Activated T-helper 1 cell treated with anti-CD3 and anti-CD28 coated beads, Interleukin-2, amount 50 U/mL, for 16 hours (primary cell): ENCODE data around the gene FDXR.

ENCODE experiments used
- DNase-seq, 2 donors: peaks; one replicate each; pipeline ENCODE4 v3.0.0-alpha.2; 2020; ENCODE audit warnings: low read depth in 1 of 2, low spot score in 1 of 2

FDXR gene

DNA sequence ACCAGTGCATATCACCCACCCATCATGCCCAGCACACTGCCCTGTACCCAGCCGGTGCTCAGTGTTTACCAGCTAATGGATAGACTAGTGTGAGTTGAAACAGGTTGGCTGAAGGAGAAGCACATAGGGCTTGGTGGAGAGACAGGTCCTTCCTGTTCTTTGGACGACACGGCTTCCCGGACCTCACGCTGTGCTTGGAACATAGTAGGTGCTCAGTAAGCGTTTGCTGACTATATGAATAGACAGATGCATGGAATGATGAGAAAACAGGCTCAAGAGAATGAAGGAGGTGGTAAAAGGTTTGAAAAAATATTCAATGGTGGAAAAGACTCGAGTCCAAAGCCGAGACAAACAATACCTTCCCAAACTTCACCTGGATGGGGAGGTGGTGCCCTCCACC is 27.4 kb upstream of the FDXR start:
- no peak for DNase-seq

DNA sequence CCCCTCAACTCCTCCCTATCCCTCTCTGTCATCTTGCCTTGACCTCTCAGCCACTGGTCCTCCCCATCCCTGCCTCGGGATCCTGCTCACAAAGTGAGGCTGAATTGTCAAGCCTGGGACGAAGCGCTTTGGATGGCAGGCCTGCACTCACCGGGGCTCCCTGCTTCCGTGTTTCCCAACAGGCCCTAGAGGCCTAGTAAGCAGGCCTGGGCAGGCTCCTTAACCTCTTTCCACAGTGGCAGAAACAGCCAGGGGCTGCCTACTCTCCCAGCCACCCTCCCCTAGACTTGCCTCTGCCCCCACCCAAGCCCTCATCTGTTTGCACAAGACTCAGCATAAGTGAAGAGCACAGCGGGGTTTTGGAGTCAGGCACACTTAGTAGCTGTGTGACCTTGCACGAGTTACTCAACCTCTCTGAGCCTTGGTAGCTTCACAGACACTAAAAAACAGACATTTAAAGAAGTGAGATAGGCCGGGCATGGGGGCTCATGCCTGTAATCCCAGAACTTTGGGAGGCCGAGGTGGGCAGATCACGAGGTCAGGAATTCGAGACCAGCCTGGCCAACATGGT is 25.7 kb upstream of the FDXR start:
- DNase-seq = no peak

DNA sequence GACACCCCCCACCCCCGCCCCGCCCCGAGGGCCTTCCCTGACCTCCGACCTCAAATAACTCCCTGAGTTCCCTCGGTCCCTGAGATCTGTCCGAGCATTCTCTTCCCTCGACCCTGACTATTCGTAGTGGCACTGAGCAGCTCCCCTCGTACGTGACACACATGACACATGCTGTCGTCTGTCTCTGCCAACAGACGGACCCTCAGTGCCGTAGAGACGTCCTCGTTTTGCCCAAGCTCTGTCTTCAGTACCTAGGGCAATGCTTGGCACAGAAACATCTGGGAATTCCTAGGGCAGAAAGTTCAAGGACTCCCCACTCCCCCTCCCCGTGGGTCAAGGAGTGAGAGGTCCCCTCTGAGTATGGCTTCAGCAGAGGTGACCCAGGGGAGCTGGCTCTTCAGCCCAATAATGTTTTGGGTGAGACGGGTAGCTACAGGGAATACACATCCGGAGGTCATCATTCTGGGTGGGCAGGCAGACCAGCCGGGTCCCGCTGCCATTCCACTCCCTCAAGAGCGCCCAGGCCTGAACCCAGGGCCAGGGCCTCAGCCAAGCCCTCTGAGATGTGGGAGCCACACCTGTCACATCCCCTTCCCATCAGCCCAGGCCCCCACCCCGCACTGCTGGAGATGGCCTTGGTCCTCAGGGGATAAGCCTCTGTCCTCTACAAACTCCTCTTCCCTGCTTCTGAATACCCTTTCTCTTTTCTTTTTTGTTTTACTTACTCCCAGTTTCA is 21.3 kb upstream of the FDXR start:
- DNase-seq = no peak

DNA sequence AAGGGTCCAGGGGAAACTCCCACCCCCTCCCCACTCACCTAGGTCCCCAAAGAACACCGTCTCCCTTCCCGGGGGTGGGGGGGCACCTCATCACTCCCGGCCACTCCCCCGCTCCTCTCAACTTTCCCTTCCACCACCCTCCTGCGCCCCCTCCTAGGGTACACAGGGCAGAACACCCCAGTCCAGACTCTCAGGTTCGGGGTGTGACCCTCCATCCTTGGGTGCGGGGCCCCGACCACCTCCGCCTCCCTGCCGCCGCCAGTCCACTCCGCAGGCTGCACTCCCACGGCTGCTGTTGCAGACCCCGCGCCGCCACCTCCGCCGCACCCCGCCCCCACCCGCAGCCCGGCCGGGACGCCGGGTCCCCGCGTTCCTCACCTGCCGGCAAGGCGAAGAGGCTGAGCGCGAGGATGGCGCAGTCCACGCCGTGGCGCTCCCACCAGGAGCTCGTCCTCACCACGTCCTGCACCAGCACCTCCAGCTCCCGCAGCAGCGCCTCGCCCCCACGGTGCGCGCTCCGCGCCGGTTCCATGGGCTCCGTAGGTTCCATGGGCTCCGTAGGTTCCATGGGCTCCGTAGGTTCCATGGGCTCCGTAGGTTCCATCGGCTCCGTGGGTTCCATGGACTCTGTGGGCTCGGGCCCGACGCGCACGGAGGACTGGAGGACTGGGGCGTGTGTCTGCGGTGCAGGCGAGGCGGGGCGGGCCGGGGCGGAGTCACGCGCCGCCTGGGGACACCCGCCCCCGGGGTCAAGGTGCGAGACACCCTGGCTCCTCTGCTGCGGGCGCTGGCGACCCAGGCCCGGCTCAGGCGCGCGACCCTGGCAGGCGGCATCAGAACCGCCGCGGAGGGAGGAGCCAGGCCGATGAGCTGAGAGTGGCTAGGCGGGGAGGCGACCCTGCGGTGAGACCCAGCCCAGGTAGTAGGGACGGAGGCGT is 20.4 kb upstream of the FDXR start, which contains the start of gene FADS6:
Gene FADS6 (minus strand): TSS at position 660 of the 938 bp plus-strand sequence. CDS start 38 bp downstream, at position 622.
- DNase-seq = no peak

DNA sequence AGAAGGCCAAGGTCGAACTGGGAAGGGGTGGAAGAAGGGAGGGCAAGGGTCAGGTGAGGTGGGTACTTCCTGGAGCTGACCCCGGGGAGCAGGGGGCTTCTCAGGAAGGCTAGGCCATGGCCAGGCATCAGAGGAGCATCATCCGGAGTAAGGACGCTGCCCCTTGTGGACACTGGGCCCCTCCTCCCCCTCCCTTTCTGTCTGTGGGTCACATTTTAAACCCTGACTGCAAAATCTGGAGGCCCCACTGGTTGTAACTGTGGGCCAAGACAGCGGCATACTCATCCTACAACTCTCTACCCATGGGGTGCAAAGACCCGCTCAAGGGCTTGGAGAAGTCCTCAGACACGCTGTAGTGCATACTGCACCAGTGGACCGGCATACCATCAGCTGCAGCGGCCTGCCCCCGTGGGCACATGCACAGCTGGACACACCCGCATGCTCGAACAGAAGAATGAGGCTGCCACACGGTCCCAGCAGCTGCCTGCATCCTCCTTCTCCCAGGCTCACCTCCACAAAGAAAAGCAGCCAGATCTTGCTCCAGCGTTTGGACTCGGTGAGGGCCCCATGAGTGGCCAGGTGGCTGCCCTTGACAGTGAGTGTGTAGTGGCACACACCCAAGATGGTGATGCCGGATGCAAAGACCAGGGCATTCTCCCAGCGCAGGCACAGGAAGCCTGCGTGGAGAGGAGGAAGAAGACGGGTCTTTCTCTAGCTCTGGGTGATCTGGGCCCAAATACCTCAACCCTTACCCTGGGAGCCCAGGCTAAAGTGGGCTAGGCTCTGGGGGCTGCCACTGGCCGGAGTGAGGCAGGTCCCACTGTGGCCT is 19.4 kb upstream of the FDXR start:
- DNase-seq = no peak

DNA sequence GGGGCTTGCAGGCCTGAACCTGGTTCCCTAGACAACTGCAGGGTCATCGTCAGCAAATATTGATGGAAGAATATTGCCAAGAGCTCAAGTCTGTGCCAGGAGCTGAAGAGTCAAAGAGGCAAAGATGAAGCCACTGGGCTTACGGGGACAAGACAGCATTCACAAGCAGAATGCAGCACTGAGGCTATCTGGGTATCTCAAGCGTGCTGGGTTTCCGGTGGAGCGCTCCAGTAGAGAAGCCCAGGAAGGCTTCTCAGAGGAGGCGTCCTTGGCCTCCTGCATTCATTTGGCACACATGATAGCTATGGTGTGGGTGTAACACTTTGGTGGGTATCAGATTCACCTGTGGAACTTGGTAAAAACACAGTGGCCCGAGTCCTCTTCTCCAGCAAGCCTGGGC is 17.8 kb upstream of the FDXR start:
- DNase-seq = no peak

DNA sequence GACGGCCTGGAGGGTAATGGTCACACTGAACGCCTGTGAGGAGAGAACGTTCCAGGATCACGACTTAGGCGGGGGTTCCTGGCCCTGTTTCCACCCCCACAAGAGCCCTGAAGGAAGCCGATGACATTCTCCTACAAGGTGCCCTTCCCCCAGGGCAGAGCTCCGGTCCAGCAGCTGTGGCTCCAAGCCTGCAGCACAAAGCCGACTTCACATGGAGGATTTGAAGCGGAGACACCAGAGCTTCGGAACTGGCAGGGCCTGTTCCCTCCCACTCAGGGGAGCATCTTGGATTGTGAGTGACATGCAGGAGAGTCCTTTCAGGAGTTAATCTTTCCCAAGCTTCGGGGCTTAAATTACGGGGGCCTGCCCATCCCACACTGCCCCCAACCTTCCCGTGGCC is 15.7 kb upstream of the FDXR start:
- no peak for DNase-seq

DNA sequence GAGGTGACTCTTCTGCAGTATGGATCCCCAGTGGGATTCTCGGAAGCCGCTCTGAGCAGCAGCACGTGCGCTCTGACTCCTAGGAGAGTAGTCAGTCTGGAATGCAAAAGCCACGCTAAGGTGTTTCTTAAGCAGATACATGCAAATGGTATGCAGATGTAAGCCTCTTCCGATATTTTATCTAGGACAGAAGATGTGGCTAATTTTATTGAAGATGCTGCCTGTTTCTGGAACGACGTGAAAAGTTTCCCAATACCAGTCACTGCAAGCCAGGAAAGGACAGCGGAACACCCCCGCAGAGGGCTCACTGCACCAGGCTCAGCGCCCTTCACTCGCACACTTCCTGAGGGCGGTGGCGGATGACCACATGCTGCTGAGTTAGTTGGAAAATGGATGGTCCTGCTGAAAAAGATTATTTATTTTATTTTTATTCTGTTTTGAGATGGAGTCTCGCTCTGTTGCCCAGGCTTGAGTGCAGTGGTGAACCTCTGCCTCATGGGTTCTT is 10.5 kb upstream of the FDXR start:
- no peak for DNase-seq

DNA sequence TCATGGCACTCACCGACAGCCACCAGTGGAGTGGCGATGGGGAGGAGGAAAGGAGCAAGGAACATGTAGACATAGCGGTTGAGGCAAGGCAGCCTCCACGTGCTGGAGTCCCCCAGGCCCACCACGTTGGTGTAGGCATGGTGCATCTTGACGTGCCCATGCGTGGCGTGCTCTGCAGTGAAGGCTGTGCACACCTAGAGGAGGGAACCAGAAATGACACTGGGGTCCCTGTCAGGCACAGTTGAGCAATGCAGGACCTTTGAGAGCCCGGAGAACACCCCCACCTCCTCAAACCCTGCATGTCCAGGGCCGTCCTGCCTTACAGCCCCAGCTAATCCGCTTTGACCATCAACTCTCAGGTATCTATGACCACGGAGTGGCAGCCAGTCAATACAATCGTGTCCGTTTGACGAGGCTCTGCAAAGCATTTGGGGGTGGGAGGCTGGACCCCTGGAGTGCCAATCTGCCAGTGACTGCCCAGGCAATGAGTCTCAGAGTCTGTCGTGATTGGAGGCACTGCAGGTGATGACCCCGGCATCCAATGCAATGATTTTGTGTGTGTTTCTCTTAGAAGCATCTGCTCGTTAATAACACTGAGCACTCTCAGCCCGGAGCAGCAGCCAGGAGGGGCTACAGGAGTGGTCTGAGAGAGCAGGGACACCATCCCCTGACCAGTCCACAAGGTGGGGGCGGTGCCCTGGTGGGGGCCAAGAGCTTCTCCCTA is 9.9 kb upstream of the FDXR start:
- DNase-seq = no peak

DNA sequence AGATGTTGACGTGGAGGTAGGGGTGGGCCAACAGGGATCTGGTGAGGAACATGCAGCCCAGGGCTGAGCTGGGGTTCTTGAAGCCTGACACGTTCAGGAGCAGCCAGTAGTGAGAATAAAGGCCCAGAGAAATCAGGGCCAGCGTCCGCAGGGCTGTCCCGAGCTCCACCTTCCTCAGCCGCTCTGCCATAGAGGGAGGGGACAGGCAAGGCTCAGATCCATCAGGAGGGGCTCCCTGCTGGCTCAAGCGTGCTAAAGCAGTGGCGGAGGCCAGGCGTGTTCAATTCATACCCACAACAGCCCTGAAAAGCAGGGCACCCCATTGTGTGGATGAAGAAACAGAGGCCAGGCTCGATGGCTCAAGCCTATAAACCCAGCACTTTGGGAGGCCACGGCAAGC is 8.3 kb upstream of the FDXR start:
- no peak for DNase-seq

DNA sequence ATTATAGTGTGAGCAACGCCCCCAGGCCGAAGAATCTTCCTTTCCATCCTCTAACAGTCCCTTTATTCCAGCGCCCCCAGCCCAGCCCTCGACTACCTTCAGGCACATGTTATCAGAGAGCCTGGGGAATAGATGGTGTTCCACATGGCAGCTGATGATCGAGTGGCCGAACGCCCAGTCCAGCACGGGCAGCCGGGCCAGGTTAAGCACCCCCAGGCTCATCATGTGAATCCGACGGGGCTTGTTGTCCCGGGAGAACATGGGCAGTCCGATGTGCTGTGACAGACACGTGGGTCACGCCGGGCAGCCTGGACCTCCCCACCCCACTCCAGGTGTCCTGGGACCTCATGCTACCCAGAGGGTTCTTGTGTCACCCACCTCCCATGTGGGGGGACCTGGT is 6.5 kb upstream of the FDXR start:
- DNase-seq = no peak

DNA sequence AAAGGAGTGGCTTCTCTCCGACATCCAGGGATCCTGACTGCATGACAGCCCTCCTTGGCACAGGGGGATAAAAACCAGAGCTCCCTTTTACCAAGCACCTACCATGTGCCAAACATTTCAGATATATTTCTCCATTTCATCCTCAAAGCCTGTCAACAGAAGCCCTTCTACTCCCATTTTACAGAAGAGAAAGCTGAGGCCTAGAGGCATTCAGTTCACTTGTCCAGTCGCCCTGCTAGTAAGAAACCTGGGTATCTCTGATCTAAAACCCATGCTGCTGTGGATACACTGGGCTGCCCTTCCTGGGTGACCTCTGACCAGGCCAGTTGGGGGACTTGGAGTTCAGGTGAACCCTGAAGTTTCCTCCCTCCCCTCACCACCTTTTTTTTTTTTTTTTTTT is 5.9 kb upstream of the FDXR start:
- no peak for DNase-seq

DNA sequence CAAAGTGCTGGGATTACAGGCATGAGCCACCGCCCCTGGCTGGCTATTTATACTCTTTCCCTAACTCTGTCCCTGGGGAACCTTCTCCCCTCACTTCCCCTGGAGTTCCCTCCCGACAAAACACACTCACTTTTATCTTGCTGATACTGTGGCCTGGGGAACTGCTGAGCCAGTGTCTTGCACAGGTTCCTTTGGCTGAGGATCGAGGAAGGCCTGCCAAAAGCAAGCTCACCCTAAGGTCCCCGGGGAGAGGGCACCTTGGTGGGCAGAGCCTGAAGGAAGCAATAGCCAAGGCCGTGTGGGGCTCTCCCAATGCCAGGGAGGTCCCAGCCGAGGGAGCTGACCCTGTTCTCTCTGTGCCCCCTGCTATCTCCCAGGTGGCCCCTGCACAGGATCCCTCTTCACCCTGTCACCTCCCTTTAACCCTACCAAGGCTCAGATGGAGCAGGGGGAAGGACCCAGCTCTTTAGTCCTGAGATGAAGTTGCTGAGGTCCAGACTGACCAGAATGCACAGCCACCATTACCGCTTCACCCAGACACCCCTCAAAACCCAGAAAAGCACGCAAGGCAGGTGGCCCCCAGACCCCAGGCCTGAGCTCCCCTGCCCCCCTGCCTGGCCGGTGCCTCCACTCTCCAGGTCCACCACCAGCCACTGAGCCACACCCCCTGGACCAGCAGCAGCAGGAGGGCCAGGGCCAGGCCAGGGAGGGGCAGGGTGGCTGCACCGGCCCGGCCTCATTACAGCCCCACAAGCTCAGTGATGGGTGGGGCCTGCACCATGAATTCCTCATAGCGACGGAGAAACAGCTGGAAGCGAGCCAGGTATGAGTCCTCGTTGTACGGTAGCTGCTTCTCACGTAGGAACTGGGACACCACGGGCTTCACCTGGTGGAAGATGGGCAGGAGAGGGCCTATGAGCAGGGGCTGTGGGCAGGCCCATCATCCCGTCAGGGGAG is 5.1 kb upstream of the FDXR start:
- no peak for DNase-seq

DNA sequence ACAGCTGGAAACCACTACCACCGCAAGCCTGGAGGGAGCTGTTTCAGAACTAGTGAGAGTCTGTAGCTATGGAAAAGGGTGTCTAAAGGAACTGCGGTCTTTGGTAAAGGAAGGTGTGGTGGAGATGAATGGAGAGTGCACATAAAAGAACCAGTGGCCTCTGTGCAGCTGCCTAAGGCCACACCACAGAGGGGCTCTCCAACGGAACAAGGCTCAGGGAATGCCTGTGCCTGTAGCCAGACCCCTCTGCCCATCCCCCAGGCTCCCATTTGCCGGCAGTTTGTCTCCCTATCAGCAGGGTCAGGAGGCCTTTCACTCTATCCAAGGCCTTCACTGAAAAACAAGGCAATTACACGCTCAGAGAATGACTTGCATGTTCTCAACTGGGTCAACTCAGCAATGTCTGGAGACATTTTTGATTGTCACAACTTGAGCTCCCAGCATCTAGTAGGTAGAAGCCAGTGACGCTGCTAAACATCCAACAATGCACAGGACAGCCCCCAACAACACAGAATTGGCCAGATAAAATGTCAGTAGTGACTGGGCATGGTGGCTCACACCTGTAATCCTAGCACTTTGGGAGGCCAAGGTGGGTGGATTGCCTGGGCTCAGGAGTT is 3.3 kb upstream of the FDXR start:
- DNase-seq = no peak

DNA sequence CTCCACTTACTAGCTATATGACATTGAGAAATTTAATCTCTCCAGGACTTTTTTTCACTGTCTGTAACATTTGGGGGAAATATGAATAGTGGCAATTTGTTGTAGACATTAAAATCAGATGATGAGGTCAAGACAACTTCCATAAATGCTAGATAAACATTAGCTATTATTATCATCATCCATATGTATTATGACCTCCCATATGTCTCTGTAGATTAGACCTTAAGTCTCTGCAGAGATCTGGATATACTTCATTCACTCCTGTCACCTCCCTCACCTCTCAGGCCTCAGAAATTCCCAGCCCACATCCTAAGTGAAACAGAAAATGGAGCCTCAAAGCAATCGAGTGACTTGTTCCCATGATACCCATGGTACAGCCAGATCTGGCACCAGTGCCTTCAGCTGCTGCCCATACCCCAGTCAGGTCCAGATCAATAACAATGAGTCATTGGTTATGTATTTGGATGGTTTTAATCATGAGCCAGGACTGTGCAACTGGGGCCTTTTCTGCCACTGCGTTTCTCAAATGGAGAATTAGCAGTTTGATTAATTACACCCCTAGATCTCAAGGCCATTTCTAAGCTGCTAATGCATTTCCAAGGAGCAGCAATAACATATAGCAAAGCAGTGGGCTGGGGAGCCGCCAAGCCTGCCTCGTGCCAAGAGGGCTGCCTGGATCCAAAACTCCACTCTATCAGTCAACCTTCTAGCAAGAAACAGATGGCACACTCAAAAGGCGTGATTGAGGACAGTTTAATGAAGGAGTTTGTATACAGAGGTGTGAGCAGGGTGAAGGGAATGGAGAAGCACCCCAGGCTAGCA is 2.6 kb upstream of the FDXR start:
- no peak for DNase-seq

DNA sequence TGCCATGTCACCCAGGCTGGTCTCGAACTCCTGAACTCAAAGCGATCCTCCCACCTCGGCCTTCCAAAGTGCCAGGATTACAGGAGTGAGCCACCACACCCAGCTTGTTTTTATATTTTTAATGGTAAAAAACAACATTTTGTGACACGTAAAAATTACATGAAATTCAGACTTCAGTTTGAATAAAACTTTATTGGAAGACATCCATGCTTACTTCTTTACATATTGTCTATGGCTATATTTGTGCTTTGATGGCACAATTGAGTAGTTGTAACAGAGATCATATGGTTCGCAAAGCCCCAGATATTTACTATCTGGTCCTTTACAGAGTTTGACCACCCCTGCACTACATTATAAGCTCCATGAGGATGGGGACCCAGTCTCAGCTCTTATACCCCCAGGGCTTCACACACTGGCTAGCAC is 1.8 kb upstream of the FDXR start:
- no peak for DNase-seq

DNA sequence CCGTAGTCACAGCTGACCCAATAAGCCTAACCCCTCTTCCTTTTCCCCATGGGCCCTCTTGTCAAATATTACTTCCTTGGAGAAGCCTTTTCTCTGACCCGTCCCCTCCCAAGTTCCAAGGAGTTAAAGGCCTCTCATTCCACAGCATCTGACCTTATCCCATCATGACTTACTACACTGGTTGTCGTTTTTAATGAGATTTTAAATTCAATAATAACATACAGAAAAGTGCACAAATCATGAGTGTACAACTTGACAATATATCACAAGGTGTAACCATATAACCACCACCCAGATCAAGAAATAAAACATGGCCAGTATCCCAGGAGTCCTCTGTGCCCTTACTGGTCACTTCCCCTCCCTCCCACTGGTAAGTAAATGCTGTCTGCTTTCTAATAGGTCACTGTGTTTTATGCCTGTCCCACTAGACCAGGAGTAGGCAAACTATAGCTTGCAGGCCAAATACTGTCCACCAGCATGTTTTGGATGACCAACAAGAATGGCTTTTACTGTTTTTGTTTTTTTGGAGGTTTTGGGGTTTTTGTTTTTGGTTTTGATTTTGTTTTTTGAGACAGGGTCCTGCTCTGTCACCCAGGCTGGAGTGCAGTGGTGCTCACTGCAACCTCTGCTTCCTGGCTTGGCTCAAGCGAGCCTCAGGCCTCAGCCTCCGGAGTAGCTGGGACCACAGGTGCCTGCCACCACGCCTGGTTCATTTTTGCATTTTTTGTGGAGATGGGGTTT is 1.2 kb upstream of the FDXR start:
- DNase-seq = no peak
